ENCODE measurements around the gene CLEC2B. TPM values are rescaled to one million over a fixed set of nuclear protein-coding genes. Genes with fewer than 3 reads are reported as not detected.

CLEC2B gene
- total RNA-seq, 4 donors from 2014 or later = 23.8 to 48.2 (median 31.5) TPM

GRCh38 chr12:9906873-9907272 lies 37.7 kb upstream of the CLEC2B start:
- TF ChIP-seq CTCF (IDR thresholded peaks at IDR 0.05) = no peak
- ATAC-seq (ENCODE audit: low FRiP score) = no peak
- no peak for DNase-seq (ENCODE audit: low spot score)

DNA sequence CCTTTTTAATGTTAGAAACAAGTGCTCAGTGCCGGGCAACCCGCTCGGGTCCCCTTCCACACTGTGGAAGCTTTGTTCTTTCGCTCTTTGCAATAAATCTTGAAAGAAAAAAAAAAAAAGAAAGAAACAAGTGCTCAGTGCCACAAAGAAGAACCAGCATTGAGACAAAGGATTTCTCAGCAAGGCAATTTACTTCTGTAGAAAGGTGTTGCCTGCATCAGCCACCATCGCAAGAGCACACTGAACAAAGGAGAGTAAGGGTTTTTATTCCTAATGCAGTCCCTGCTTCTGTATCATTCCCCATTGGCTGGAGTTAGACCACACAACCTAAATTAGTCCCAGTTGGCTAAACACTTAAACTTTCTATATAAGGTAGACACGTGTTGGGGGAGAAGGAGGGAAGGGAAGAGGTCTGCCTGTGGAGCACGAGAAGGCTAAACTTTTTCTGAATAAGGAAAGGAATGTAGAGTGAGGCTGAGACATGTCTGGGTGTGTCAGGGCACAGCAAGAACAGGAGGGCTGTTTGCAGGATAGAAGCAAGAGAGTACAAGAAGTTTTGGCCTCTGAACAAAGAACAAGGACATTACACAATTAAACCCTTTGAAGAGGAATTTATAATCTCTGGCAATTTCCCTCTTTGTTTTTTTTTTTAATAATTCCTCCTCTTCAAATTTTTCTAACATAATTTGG lies 33.5 kb upstream of the CLEC2B start:
- no peak for TF ChIP-seq CTCF (IDR thresholded peaks at IDR 0.05)
- ATAC-seq (ENCODE audit: low FRiP score) = no peak
- no peak for DNase-seq (ENCODE audit: low spot score)

- ATAC-seq (ENCODE audit: low FRiP score) = no peak
- DNase-seq (ENCODE audit: low spot score) = no peak
- TF ChIP-seq CTCF (IDR thresholded peaks at IDR 0.05) = no peak
These were observed 31.8 kb upstream of the CLEC2B start for GRCh38 chr12:9900930-9901329.

DNA sequence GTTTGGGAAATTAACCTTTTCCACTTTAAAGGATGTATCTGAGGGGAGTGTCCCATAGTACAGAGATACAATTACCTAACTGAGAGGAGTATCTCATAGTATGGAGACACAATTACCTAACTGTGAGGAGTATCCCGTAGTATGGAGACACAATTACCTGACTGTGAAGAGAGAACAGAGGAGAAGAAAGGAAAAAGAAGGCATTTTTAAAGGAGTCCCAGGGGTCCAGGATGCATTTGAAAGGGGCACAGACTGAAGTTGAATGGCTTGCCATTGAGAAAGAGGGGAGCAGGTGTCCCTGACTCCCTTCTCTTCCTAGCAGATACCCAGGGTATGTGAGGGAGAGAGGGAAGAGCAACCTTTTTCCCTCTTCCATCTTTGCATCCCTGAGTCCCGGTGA lies 30.1 kb upstream of the CLEC2B start:
- ATAC-seq (ENCODE audit: low FRiP score) (no peak), DNase-seq (ENCODE audit: low spot score) (no peak)
- TF ChIP-seq CTCF (IDR thresholded peaks at IDR 0.05) = no peak

DNA sequence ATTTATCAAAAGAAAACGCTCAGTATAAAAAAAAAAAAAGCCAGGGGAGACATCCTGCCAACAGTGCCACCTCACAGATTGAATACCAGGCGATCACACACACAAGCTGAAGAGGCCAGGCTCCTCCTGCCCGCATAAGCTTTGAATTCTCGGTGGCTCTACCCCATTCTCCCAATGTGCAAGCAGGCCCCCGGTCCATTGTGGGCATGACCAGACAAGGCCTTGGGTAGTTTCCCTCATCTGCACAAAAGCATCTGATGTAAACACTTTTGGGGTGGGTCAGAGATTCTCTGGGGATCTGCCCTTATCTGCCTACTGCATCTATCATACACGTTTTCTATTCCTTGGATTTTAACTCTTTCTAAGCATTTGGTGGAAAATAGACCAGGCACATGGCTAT lies 28.4 kb upstream of the CLEC2B start:
- ATAC-seq (ENCODE audit: low FRiP score) (no peak), DNase-seq (ENCODE audit: low spot score) (no peak)

GRCh38 chr12:9895215-9895971 lies 26.2 kb upstream of the CLEC2B start:
- DNase-seq (ENCODE audit: low spot score) (no peak), ATAC-seq (ENCODE audit: low FRiP score) (no peak)
- no peak for TF ChIP-seq CTCF (IDR thresholded peaks at IDR 0.05)

More for the DNA sequence above, 28.4 kb upstream of the CLEC2B start:
- TF ChIP-seq CTCF (IDR thresholded peaks at IDR 0.05) = no peak

All from omental fat pad (tissue), 4 donors.